ENCODE results near the gene PDCD1. TPM values are rescaled to one million over a fixed set of nuclear protein-coding genes. Genes with fewer than 3 reads are reported as not detected.

PDCD1 gene
- total and polyA plus RNA-seq, 2 donors (not counting 1 experiment from before 2014, with no cell fraction given): 0.28 to 1.3 TPM

- WGBS (ENCODE audit: insufficient coverage): 95% methylated on average over 23 of the region's 28 CpGs
- Histone ChIP-seq H3K9me3 (ENCODE audit: control extremely low read depth in 1 of 3, control insufficient read depth in 2 of 3, insufficient read depth in 1 of 3, low read length in 2 of 3) (peaks cover 0 to 4% (median 0%) of the 10 kb centered on the region in 3 donors), H2AFZ (ENCODE audit: insufficient read depth, low read depth, low read length, poor library complexity, severe bottlenecking) (no peak overlapping the region), H3K4me2 (replicated peaks; ENCODE audit: low read depth, low read length, poor library complexity, severe bottlenecking) (no peak overlapping the region), H3K9ac (ENCODE audit: low read length) (no peak overlapping the region), H3K36me3 (replicated peaks in 1 of 2; ENCODE audit: control extremely low read depth in 1 of 2, control insufficient read depth in 1 of 2, extremely low read depth in 1 of 2, insufficient read depth in 2 of 2, low read length in 1 of 2) (no peaks in the 10 kb centered on the region), H3K4me3 (ENCODE audit: control extremely low read depth in 1 of 5, extremely low read depth in 1 of 5, insufficient read depth in 1 of 5, low read depth in 2 of 5, low read length in 4 of 5) (no peak overlapping the region), H3K27me3 (replicated peaks in 1 of 4; ENCODE audit: control extremely low read depth in 1 of 4, control insufficient read depth in 3 of 4, insufficient read depth in 4 of 4, low read length in 3 of 4) (no peaks in the 10 kb centered on the region), H3K27ac (ENCODE audit: low read length in 2 of 2) (no peak overlapping the region), H3K79me2 (ENCODE audit: control insufficient read depth, insufficient read depth, low read length) (no peaks in the 10 kb centered on the region), H4K20me1 (ENCODE audit: control insufficient read depth, insufficient read depth, low read length, poor library complexity, severe bottlenecking) (no peaks in the 10 kb centered on the region), H3K4me1 (ENCODE audit: control insufficient read depth in 2 of 2, insufficient read depth in 2 of 2, low read length in 2 of 2) (peaks cover 18 to 26% of the 10 kb centered on the region in 2 donors)
- no peaks in the 10 kb centered on the region for H3K27me3 Mint-ChIP-seq
- CTCF ChIA-PET: interaction anchor here (0.5 to 1.0 kb wide), 2 partner anchors 37 to 134 kb away, joined by 3 read pairs; no protein-coding TSS in a partner anchor
- H3K9me3 Mint-ChIP-seq (ENCODE audit: insufficient read depth): no peaks in the 10 kb centered on the region
- H3K27ac Mint-ChIP-seq: no peak overlapping the region
- peaks cover 30% of the 10 kb centered on the region for H3K4me1 Mint-ChIP-seq
- TF ChIP-seq EZH2 (IDR thresholded peaks at IDR 0.05; ENCODE audit: borderline replicate concordance, insufficient read depth, low read depth, low read length, poor library complexity, severe bottlenecking): no peak
- no peak for TF ChIP-seq CTCF (IDR thresholded peaks at IDR 0.05)
- ATAC-seq (ENCODE audit: low read depth): no peak
- intact Hi-C loops (cut with micrococcal nuclease): loop anchor here (5.0 kb wide), 1 partner anchor 41 kb away; no protein-coding TSS in a partner anchor
- H3K4me3 Mint-ChIP-seq: peak overlapping the region; percentile 16
- POLR2A ChIA-PET: no interaction called here
- DNase-seq: no peak
Observed at GRCh38 chr2:241841181-241842066, 17.3 kb downstream of the PDCD1 start.
